Gastrocnemius medialis (tissue), 4 donors: Measurements from ENCODE around the gene SLC6A6. TPM values are rescaled to one million over a fixed set of nuclear protein-coding genes. Genes with fewer than 3 reads are reported as not detected.

Source experiments
- ATAC-seq, 2 donors: fragments of 150-250 bp; one replicate each; pipeline ENCODE4 v1.9.1; 2016
- DNase-seq, 2 donors: peaks; one replicate each; pipeline ENCODE4 v3.0.0-alpha.2; 2019
- H3K27ac ChIP-seq, 4 donors: fragments of 200-600 bp; sonication (generic); 1 replicate in 1 of 4; 2 replicates in 3 of 4; pipeline ENCODE4 v1.5.1; 2016 to 2018; ENCODE audit warnings: mild to moderate bottlenecking in 2 of 4, moderate library complexity in 1 of 4
- H3K27me3 ChIP-seq, 3 donors: fragments of 200-600 bp; sonication (generic) in 2 of 3; 1 replicate in 1 of 3; 2 replicates in 2 of 3; pipeline versions ENCODE4 v1.5.1 to v1.6.0; 2016 to 2019; ENCODE audit warnings: mild to moderate bottlenecking in 1 of 3, moderate library complexity in 1 of 3
- H3K36me3 ChIP-seq, 2 donors: fragments of 200-600 bp; sonication (generic) in 1 of 2; one replicate each; pipeline ENCODE4 v1.5.1; 2017 to 2018
- H3K4me1 ChIP-seq, 2 donors: fragments of 200-600 bp; sonication (generic) in 1 of 2; one replicate each; pipeline ENCODE4 v1.5.1; 2016 to 2017; ENCODE audit warnings: mild to moderate bottlenecking in 2 of 2
- H3K4me3 ChIP-seq, 4 donors: fragments of 200-600 bp; sonication (generic) in 3 of 4; 1 replicate in 1 of 4; 2 replicates in 3 of 4; pipeline ENCODE4 v1.5.1; 2016 to 2019; ENCODE audit warnings: mild to moderate bottlenecking in 2 of 4
- H3K9me3 ChIP-seq, 3 donors: fragments of 200-600 bp; sonication (generic) in 2 of 3; 1 replicate in 1 of 3; 2 replicates in 2 of 3; pipeline ENCODE4 v1.5.1; 2016 to 2019
- CTCF ChIP-seq, 5 experiments: fragments of 450-650 bp in 3 of 5; fragments of 200-600 bp in 2 of 5; sonication (generic) in 2 of 5; IDR thresholded peaks in 4 of 5; conservative IDR thresholded peaks in 1 of 5; 1 replicate in 4 of 5; 2 replicates in 1 of 5; pipeline ENCODE4 v1.5.1; 2016 to 2019; ENCODE audit warnings: antibody characterized with exemption in 5 of 5, mild to moderate bottlenecking in 3 of 5, moderate library complexity in 3 of 5
- POLR2A ChIP-seq, 2 donors: fragments of 450-650 bp; IDR thresholded peaks; one replicate each; pipeline ENCODE4 v1.6.1; 2017; ENCODE audit warnings: antibody characterized with exemption in 2 of 2, mild to moderate bottlenecking in 2 of 2, moderate library complexity in 2 of 2
- in situ Hi-C, 4 donors: fragments of 200-750 bp; cut with MboI; loops; one replicate each; pipeline versions ENCODE4 v1.15.0 to v1.8.0; 2017; ENCODE audit warnings: low sequenced_read_pairs in 4 of 4
- intact Hi-C: fragments of 100-400 bp; cut with DNase I; formaldehyde crosslinking; loops from one replicate; pipeline ENCODE4 v1.15.1; 2023; ENCODE audit warnings: low total_unique reads
- total RNA-seq, 4 donors: library from RNA; depleted of rRNA; stranded (reverse); fragments of >200 nt; gene quantifications; one replicate each; pipeline versions ENCODE4 v1.1.0 to v1.2.3, GENCODE V29; 2016

The SLC6A6 gene
- total RNA-seq, 4 donors from 2014 or later: 42.1 to 119 (median 88.7) TPM

GRCh38 chr3:14509796-14510100, 107.3 kb downstream of the SLC6A6 start:
- DNase-seq: no peak
- no peak for ATAC-seq
- Histone ChIP-seq H3K27me3 (no peaks in the 10 kb centered on the region), H3K9me3 (no peaks in the 10 kb centered on the region), H3K36me3 (peaks cover 0 to 25% of the 10 kb centered on the region in 2 donors), H3K27ac (peak overlapping the region in 2 of 4 donors; percentile 46 to 59), H3K4me1 (peaks cover 0 to 4% of the 10 kb centered on the region in 2 donors), H3K4me3 (no peak overlapping the region)
- in situ Hi-C loops (loop anchor here in 2 of 4 donors (5.0 kb wide), 1 partner anchor 38 kb away; no protein-coding TSS in a partner anchor), intact Hi-C loops (loop anchor here (1.0 to 5.0 kb wide), 3 partner anchors 39 to 413 kb away; partner anchors contain the start of gene CCDC174)
- TF ChIP-seq CTCF (IDR thresholded peaks at IDR 0.05 in 4 of 5, conservative IDR thresholded peaks at IDR 0.05 in 1 of 5) (no peak), POLR2A (IDR thresholded peaks at IDR 0.05) (no peak)

- Histone ChIP-seq H3K4me1 (peaks cover 0 to 4% of the 10 kb centered on the region in 2 donors), H3K27me3 (no peaks in the 10 kb centered on the region), H3K9me3 (no peaks in the 10 kb centered on the region), H3K4me3 (no peak overlapping the region), H3K36me3 (peaks cover 0 to 16% of the 10 kb centered on the region in 2 donors), H3K27ac (peak overlapping the region in 2 of 4 donors; percentile 53 to 61)
- ATAC-seq (no peak), DNase-seq (peak in 1 of 2 donors; percentile 11)
- in situ Hi-C loops (loop anchor here in 2 of 4 donors (5.0 kb wide), 1 partner anchor 36 kb away; no protein-coding TSS in a partner anchor), intact Hi-C loops (no loop called here)
- TF ChIP-seq CTCF (IDR thresholded peaks at IDR 0.05 in 4 of 5, conservative IDR thresholded peaks at IDR 0.05 in 1 of 5): no peak
- no peak for TF ChIP-seq POLR2A (IDR thresholded peaks at IDR 0.05)
Measured at GRCh38 chr3:14510838-14511622, 108.6 kb downstream of the SLC6A6 start.

GRCh38 chr3:14511623-14512280, 109.3 kb downstream of the SLC6A6 start:
- no peak for TF ChIP-seq POLR2A (IDR thresholded peaks at IDR 0.05)
- no peak for TF ChIP-seq CTCF (IDR thresholded peaks at IDR 0.05 in 4 of 5, conservative IDR thresholded peaks at IDR 0.05 in 1 of 5)
- peak in 1 of 2 donors; percentile 12 for DNase-seq
- H3K27me3 ChIP-seq: no peaks in the 10 kb centered on the region
- peaks cover 0 to 4% of the 10 kb centered on the region in 2 donors for H3K4me1 ChIP-seq
- H3K9me3 ChIP-seq: no peaks in the 10 kb centered on the region
- H3K4me3 ChIP-seq: no peak overlapping the region
- intact Hi-C loops: no loop called here
- H3K27ac ChIP-seq: peak overlapping the region; percentile 37 to 61 (median 46)
- H3K36me3 ChIP-seq: peaks cover 0 to 16% of the 10 kb centered on the region in 2 donors
- in situ Hi-C loops: loop anchor here in 2 of 4 donors (5.0 kb wide), 1 partner anchor 36 kb away; no protein-coding TSS in a partner anchor
- no peak for ATAC-seq

GRCh38 chr3:14512281-14512941, 110.0 kb downstream of the SLC6A6 start:
- peaks cover 0 to 16% of the 10 kb centered on the region in 2 donors for H3K36me3 ChIP-seq
- H3K9me3 ChIP-seq: no peaks in the 10 kb centered on the region
- TF ChIP-seq CTCF (IDR thresholded peaks at IDR 0.05 in 4 of 5, conservative IDR thresholded peaks at IDR 0.05 in 1 of 5) (no peak), POLR2A (IDR thresholded peaks at IDR 0.05) (no peak)
- H3K27me3 ChIP-seq: no peaks in the 10 kb centered on the region
- H3K4me3 ChIP-seq: no peak overlapping the region
- DNase-seq (no peak), ATAC-seq (no peak)
- H3K27ac ChIP-seq: peak overlapping the region; percentile 37 to 61 (median 46)
- in situ Hi-C loops: loop anchor here in 2 of 4 donors (5.0 kb wide), 1 partner anchor 35 kb away; no protein-coding TSS in a partner anchor
- intact Hi-C loops: no loop called here
- peaks cover 0 to 4% of the 10 kb centered on the region in 2 donors for H3K4me1 ChIP-seq
